Keratinocyte (primary cell): ENCODE results near the gene OR5M8.

Source experiments
- EZH2 ChIP-seq: IDR thresholded peaks from one replicate; pipeline ENCODE4 v1.6.1; 2012; ENCODE audit warnings: inconsistent platforms, mild to moderate bottlenecking, low read length, moderate library complexity
- TF ChIP-seq, protein P1 (sequence below), 3 experiments: IDR thresholded peaks in 1 of 3; conservative IDR thresholded peaks in 1 of 3; optimal IDR thresholded peaks in 1 of 3; 2 replicates in 2 of 3; 3 replicates in 1 of 3; pipeline versions ENCODE3 to v1.5.1; 2011; ENCODE audit warnings: low read length in 3 of 3, mild to moderate bottlenecking in 3 of 3, moderate library complexity in 2 of 3, control low read depth in 1 of 3, inconsistent platforms in 1 of 3; ENCODE audit not compliant: insufficient read depth in 2 of 3; ENCODE audit errors: extremely low read depth in 1 of 3

DNA sequence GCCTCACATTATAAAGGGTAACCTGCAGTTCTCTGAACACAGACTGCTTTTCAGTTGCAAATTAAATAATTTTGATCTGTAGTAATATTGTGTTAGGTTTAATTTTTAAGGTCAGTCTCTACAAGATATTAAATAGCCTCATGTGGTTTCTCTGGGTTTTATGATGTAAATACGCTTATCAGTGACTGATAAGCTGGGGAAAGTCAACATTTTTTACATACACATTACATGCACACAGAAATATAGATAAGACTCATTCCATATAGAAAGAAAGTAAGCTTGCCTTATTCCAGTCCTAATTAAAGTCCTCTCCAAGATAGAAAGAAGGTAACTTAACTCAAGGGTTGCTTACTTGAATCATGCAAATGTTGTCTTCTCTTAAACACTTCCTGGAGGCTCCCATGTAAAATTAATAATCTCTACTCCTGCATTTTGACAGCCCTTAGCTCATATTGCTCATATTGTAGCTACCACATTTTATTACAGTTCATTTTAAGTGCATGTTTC, 16.4 kb downstream of the OR5M8 start:
- TF ChIP-seq, protein P1, sequence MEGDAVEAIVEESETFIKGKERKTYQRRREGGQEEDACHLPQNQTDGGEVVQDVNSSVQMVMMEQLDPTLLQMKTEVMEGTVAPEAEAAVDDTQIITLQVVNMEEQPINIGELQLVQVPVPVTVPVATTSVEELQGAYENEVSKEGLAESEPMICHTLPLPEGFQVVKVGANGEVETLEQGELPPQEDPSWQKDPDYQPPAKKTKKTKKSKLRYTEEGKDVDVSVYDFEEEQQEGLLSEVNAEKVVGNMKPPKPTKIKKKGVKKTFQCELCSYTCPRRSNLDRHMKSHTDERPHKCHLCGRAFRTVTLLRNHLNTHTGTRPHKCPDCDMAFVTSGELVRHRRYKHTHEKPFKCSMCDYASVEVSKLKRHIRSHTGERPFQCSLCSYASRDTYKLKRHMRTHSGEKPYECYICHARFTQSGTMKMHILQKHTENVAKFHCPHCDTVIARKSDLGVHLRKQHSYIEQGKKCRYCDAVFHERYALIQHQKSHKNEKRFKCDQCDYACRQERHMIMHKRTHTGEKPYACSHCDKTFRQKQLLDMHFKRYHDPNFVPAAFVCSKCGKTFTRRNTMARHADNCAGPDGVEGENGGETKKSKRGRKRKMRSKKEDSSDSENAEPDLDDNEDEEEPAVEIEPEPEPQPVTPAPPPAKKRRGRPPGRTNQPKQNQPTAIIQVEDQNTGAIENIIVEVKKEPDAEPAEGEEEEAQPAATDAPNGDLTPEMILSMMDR (optimal IDR thresholded peaks at IDR 0.05 in 1 of 3, IDR thresholded peaks at IDR 0.05 in 1 of 3, conservative IDR thresholded peaks at IDR 0.05 in 1 of 3; ENCODE audit: extremely low read depth in 1 of 3, insufficient read depth in 2 of 3, low read length in 3 of 3), result no peak
- TF ChIP-seq EZH2, result no peak
